ENCODE data around the gene ELOVL5.

GRCh38 chr6:53339424-53339823 is 9.3 kb downstream of the ELOVL5 start:
- TF ChIP-seq CTCF (IDR thresholded peaks at IDR 0.05; ENCODE audit: insufficient read depth, low read length, poor library complexity, severe bottlenecking), result no peak
- no peak for TF ChIP-seq EZH2phosphoT487 (conservative IDR thresholded peaks at IDR 0.05; ENCODE audit: low read length)

Measured in SU-DHL-6 (cell line).